HepG2 (cell line): ENCODE results near the gene ACADVL. TPM values are rescaled to one million over a fixed set of nuclear protein-coding genes. Genes with fewer than 3 reads are reported as not detected.

ENCODE experiments used
- AGO1 ChIP-seq: fragments of 200-400 bp; formaldehyde crosslinking; IDR thresholded peaks from 2 replicates; pipeline ENCODE4 v1.6.1; 2017; ENCODE audit warnings: mild to moderate bottlenecking, low read depth, low read length, moderate library complexity; ENCODE audit not compliant: poor library complexity, severe bottlenecking
- FOXA3 ChIP-seq: IDR thresholded peaks from 2 replicates; pipeline ENCODE4 v1.6.1; 2016; ENCODE audit warnings: missing genetic modification reagents, missing compliant biosample characterization
- ISX ChIP-seq: sonication (generic); formaldehyde crosslinking; conservative IDR thresholded peaks from 2 replicates; pipeline ENCODE4 v1.5.0; 2020; ENCODE audit warnings: missing genetic modification reagents
- KAT2B ChIP-seq: fragments of 150-350 bp; IDR thresholded peaks from 2 replicates; pipeline ENCODE4 v1.6.1; 2014; ENCODE audit warnings: low read depth, low read length, borderline replicate concordance
- PRDM10 ChIP-seq: sonication (generic); formaldehyde crosslinking; IDR thresholded peaks from 2 replicates; pipeline ENCODE4 v1.4.0; 2020; ENCODE audit warnings: low read depth, missing genetic modification reagents
- SIX1 ChIP-seq: sonication (generic); formaldehyde crosslinking; IDR thresholded peaks from 2 replicates; pipeline ENCODE4 v1.4.0; 2020; ENCODE audit warnings: missing genetic modification reagents, borderline replicate concordance
- ZNF280D ChIP-seq: sonication (generic); formaldehyde crosslinking; IDR thresholded peaks from 2 replicates; pipeline ENCODE4 v1.5.1; 2020; ENCODE audit warnings: mild to moderate bottlenecking, missing genetic modification reagents
- ZNF281 ChIP-seq: sonication (generic); formaldehyde crosslinking; IDR thresholded peaks from 2 replicates; pipeline ENCODE4 v1.4.0; 2020; ENCODE audit warnings: missing genetic modification reagents, borderline replicate concordance
- ZNF383 ChIP-seq: sonication (generic); formaldehyde crosslinking; IDR thresholded peaks from 2 replicates; pipeline ENCODE4 v1.4.0; 2020; ENCODE audit warnings: missing genetic modification reagents, mild to moderate bottlenecking, borderline replicate concordance
- ZNF446 ChIP-seq: sonication (generic); formaldehyde crosslinking; IDR thresholded peaks from 2 replicates; pipeline ENCODE4 v1.5.0; 2020; ENCODE audit warnings: mild to moderate bottlenecking, missing genetic modification reagents
- ZNF460 ChIP-seq: sonication (generic); formaldehyde crosslinking; IDR thresholded peaks from 2 replicates; pipeline ENCODE4 v1.5.1; 2020; ENCODE audit warnings: missing genetic modification reagents, mild to moderate bottlenecking, borderline replicate concordance
- ZNF580 ChIP-seq: IDR thresholded peaks from 2 replicates; pipeline ENCODE4 v1.6.1; 2016; ENCODE audit warnings: low read depth, borderline replicate concordance
- ZNF691 ChIP-seq: sonication (generic); formaldehyde crosslinking; IDR thresholded peaks from 2 replicates; pipeline ENCODE4 v1.4.0; 2020; ENCODE audit warnings: missing genetic modification reagents, low read depth, mild to moderate bottlenecking, borderline replicate concordance
- ZNF740 ChIP-seq: sonication (generic); formaldehyde crosslinking; IDR thresholded peaks from 2 replicates; pipeline ENCODE4 v1.4.0; 2020; ENCODE audit warnings: missing genetic modification reagents
- ZNF775 ChIP-seq: sonication (generic); formaldehyde crosslinking; IDR thresholded peaks from 2 replicates; pipeline ENCODE4 v1.4.0; 2020; ENCODE audit warnings: missing genetic modification reagents, mild to moderate bottlenecking, moderate library complexity, borderline replicate concordance
- ZNF850 ChIP-seq: sonication (generic); formaldehyde crosslinking; conservative IDR thresholded peaks from 2 replicates; pipeline ENCODE4 v1.9.0; 2021; ENCODE audit warnings: mild to moderate bottlenecking, missing genetic modification reagents
- polyA plus RNA-seq, 8 experiments: library from polyadenylated mRNA; depleted of rRNA in 3 of 8; stranded (reverse) in 7 of 8; unstranded in 1 of 8; fragments of >200 nt; fragmentation: Illumina TruSeq in 4 of 8; extraction: Trizol in 4 of 8; gene quantifications; 2 replicates each; pipeline versions ENCODE4 v1.2.1 to v1.2.3, GENCODE V29; 2011 to 2016; ENCODE audit warnings: low read depth in 4 of 8, missing spikeins in 1 of 8, mixed read lengths in 1 of 8; ENCODE audit not compliant: insufficient read depth in 1 of 8
- total RNA-seq, 5 experiments: library from RNA; depleted of rRNA; stranded (reverse); fragments of >200 nt; fragmentation: Illumina TruSeq; extraction: Trizol; gene quantifications; 2 replicates each; pipeline ENCODE4 v1.2.3, GENCODE V29; 2016; ENCODE audit warnings: low read depth in 1 of 5

Gene ACADVL
- total and polyA plus RNA-seq, 2 of the 13 experiments (the other 11 are each of a cell fraction or from before 2014, with no cell fraction given): 219 to 412 TPM

- TF ChIP-seq PRDM10 (peak; percentile 13; the same call in 1 of the 2 replicates), ZNF280D (CRISPR knock-in tag) (peak; percentile 73), KAT2B (no peak), ZNF691 (no peak), ZNF850 (CRISPR knock-in tag) (0 out of 2 replicates have a peak, but pooled peaks have one; percentile 73), ZNF460 (peak; percentile 31; the same call in 1 of the 2 replicates), SIX1 (CRISPR knock-in tag) (no peak), AGO1 (no peak), FOXA3 (0 out of 2 replicates have a peak, but pooled peaks have one; percentile 10), ZNF580 (CRISPR knock-in tag) (0 out of 2 replicates have a peak, but pooled peaks have one; percentile 50), ZNF281 (peak; percentile 41; the same call in 1 of the 2 replicates), ZNF740 (peak; percentile 66; the same call in 1 of the 2 replicates), ZNF383 (CRISPR knock-in tag) (no peak), ISX (CRISPR knock-in tag) (no peak), ZNF446 (CRISPR knock-in tag) (no peak), ZNF775 (no peak)
Observed at GRCh38 chr17:7177191-7177953, 42.4 kb upstream of the ACADVL start (continued).
